ENCODE measurements around the gene MAP7. TPM values are rescaled to one million over a fixed set of nuclear protein-coding genes. Genes with fewer than 3 reads are reported as not detected.
A peak's percentile ranks its signal among the peaks of the same experiment; 100 is the strongest.

Gene MAP7
- total and polyA plus RNA-seq, 8 donors = 15.7 to 22.0 (median 17.3) TPM

- DNase-seq (no peak), ATAC-seq (no peak)
- intact Hi-C loops (cut with DNase I) = no loop called here
- TF ChIP-seq, protein P1, sequence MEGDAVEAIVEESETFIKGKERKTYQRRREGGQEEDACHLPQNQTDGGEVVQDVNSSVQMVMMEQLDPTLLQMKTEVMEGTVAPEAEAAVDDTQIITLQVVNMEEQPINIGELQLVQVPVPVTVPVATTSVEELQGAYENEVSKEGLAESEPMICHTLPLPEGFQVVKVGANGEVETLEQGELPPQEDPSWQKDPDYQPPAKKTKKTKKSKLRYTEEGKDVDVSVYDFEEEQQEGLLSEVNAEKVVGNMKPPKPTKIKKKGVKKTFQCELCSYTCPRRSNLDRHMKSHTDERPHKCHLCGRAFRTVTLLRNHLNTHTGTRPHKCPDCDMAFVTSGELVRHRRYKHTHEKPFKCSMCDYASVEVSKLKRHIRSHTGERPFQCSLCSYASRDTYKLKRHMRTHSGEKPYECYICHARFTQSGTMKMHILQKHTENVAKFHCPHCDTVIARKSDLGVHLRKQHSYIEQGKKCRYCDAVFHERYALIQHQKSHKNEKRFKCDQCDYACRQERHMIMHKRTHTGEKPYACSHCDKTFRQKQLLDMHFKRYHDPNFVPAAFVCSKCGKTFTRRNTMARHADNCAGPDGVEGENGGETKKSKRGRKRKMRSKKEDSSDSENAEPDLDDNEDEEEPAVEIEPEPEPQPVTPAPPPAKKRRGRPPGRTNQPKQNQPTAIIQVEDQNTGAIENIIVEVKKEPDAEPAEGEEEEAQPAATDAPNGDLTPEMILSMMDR (IDR thresholded peaks at IDR 0.05) = no peak
- H3K27ac ChIP-seq = no peak overlapping the region
- no peaks in the 10 kb centered on the region for H3K27me3 ChIP-seq
- no peaks in the 10 kb centered on the region for H3K4me1 ChIP-seq
- H3K9me3 ChIP-seq = no peaks in the 10 kb centered on the region
- no peaks in the 10 kb centered on the region for H3K36me3 ChIP-seq
- H3K4me3 ChIP-seq = no peak overlapping the region
These were observed 218.8 kb downstream of the MAP7 start for GRCh38 chr6:136331461-136331860.

GRCh38 chr6:136330634-136331033 is 219.6 kb downstream of the MAP7 start:
- H3K9me3 ChIP-seq = no peaks in the 10 kb centered on the region
- no peak for ATAC-seq
- intact Hi-C loops (cut with DNase I) = no loop called here
- no peak overlapping the region for H3K4me3 ChIP-seq
- no peak for DNase-seq
- H3K27ac ChIP-seq = no peak overlapping the region
- no peaks in the 10 kb centered on the region for H3K27me3 ChIP-seq
- TF ChIP-seq, protein P1 (IDR thresholded peaks at IDR 0.05) = no peak
- H3K36me3 ChIP-seq = no peaks in the 10 kb centered on the region
- no peaks in the 10 kb centered on the region for H3K4me1 ChIP-seq

DNA sequence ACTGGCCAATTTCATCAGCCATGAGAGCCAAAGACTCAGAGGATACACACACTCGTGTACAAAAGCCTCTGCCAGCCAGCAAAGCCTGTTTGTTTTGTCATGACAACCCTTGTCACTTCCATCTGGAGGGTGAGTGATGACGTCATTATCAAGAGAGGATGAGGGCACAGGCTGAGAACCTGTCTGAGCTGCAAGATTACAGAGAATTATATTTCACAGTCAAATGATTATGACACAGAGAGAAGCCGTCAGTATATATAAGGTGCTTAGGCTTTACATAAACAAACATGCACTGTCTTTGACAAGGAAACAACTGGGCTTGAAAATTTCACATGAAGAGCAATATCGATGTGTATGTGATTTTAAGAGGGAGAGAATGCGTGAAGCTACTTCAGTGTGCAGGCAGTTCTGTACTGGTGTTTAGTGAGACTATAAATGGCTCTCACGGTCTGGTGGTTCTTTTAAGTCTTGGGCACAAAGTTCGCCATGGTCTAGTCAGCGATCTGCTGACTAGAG is 224.1 kb downstream of the MAP7 start:
- no peak overlapping the region for H3K27ac ChIP-seq
- no peaks in the 10 kb centered on the region for H3K36me3 ChIP-seq
- H3K4me1 ChIP-seq = no peaks in the 10 kb centered on the region
- DNase-seq (peak in 1 of 4 donors; percentile 21), ATAC-seq (no peak)
- H3K27me3 ChIP-seq = no peaks in the 10 kb centered on the region
- H3K4me3 ChIP-seq = no peak overlapping the region
- intact Hi-C loops (cut with DNase I) = no loop called here
- H3K9me3 ChIP-seq = no peaks in the 10 kb centered on the region
- TF ChIP-seq, protein P1 (IDR thresholded peaks at IDR 0.05) = no peak

- Histone ChIP-seq H3K27ac (no peak overlapping the region), H3K9me3 (no peaks in the 10 kb centered on the region), H3K4me3 (no peak overlapping the region), H3K36me3 (no peaks in the 10 kb centered on the region), H3K27me3 (no peaks in the 10 kb centered on the region), H3K4me1 (no peaks in the 10 kb centered on the region)
- intact Hi-C loops (cut with DNase I) = no loop called here
- TF ChIP-seq, protein P1 (IDR thresholded peaks at IDR 0.05) = no peak
- ATAC-seq (no peak), DNase-seq (no peak)
These were observed 225.4 kb downstream of the MAP7 start for GRCh38 chr6:136324686-136325380.

DNA sequence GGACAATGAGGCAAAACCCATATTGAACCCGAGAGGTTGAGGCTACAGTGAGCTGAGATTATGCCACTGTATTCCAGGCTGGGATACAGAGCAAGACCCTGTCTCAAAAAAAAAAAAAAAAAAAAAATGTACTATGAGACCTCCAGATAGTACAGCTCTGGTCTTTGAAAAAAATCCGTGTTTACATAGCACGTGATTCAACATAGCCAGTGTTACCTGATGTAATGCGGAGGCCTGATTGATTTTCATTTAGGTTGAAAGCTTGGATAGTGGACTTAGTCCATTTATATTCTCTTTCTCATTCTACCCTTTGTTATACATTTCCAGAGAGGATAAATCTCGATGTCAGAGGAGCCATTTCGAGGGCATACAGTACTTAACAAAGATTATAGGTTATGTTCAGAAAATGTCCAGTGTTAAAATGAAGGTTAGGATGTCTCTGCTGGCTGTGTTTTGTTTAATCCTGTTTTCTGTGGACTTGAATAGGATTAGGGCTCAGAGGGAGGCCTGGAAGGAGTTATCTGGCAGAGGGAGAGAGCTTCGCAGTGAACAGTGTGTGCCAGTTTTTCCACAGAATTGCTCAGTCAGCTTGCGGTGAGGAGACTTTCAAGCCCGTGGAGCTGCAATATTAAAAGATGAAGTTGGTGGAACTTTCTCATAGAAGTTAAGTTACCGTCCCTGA is 226.7 kb downstream of the MAP7 start:
- Histone ChIP-seq H3K36me3 (no peaks in the 10 kb centered on the region), H3K4me3 (no peak overlapping the region), H3K9me3 (no peaks in the 10 kb centered on the region), H3K27me3 (no peaks in the 10 kb centered on the region), H3K4me1 (no peaks in the 10 kb centered on the region), H3K27ac (no peak overlapping the region)
- ATAC-seq (peak; percentile 31), DNase-seq (peak in 1 of 4 donors; percentile 46)
- intact Hi-C loops (cut with DNase I) = no loop called here
- TF ChIP-seq, protein P1 (IDR thresholded peaks at IDR 0.05) = no peak
